Stimulated activated CD4-positive, alpha-beta T cell treated with anti-CD3 and anti-CD28 coated beads, TNF-alpha, amount 100 ng/mL, for 48 hours (primary cell): ENCODE data around the gene SOS2.

ENCODE experiments used
- DNase-seq, 3 donors: peaks; one replicate each; pipeline ENCODE4 v3.0.0-alpha.2; 2020; ENCODE audit warnings: low read depth in 3 of 3

Gene SOS2

GRCh38 chr14:50231475-50232275 is at the start of gene SOS2:
Gene SOS2 (minus strand): TSS chr14:50231578. CDS start chr14:50231283, 295 bp downstream.
- peak; percentile 48 to 70 (median 61) for DNase-seq

GRCh38 chr14:50272498-50272897 is 41.1 kb upstream of the SOS2 start:
- DNase-seq: no peak

GRCh38 chr14:50270932-50271331 is 39.6 kb upstream of the SOS2 start:
- no peak for DNase-seq

- no peak for DNase-seq
Observed at GRCh38 chr14:50265029-50265428, 33.7 kb upstream of the SOS2 start.

GRCh38 chr14:50263321-50263720 is 31.9 kb upstream of the SOS2 start:
- no peak for DNase-seq

GRCh38 chr14:50262865-50263264 is 31.5 kb upstream of the SOS2 start:
- DNase-seq: no peak

GRCh38 chr14:50260511-50260910 is 29.1 kb upstream of the SOS2 start:
- DNase-seq: no peak

GRCh38 chr14:50260072-50260471 is 28.7 kb upstream of the SOS2 start:
- DNase-seq: no peak

- DNase-seq: no peak
Observed at GRCh38 chr14:50257732-50258131, 26.4 kb upstream of the SOS2 start.

GRCh38 chr14:50254248-50254647 is 22.9 kb upstream of the SOS2 start:
- no peak for DNase-seq

GRCh38 chr14:50249136-50249775 is 17.9 kb upstream of the SOS2 start:
- no peak for DNase-seq

GRCh38 chr14:50247245-50247644 is 15.9 kb upstream of the SOS2 start:
- DNase-seq: no peak

- DNase-seq: no peak
Observed at GRCh38 chr14:50242566-50243310, 11.4 kb upstream of the SOS2 start.

GRCh38 chr14:50242096-50242495 is 10.7 kb upstream of the SOS2 start:
- DNase-seq: no peak

GRCh38 chr14:50237427-50237826 is 6.0 kb upstream of the SOS2 start:
- DNase-seq: no peak

- no peak for DNase-seq
Observed at GRCh38 chr14:50233951-50234250, 2.5 kb upstream of the SOS2 start.

- DNase-seq: peak in 1 of 3 donors; percentile 13
Observed at GRCh38 chr14:50233166-50233950, 2.0 kb upstream of the SOS2 start.

- DNase-seq: no peak
Observed at GRCh38 chr14:50232276-50232642, 881 bp upstream of the SOS2 start.

- peak in 1 of 3 donors; percentile 21 for DNase-seq
Observed at GRCh38 chr14:50230701-50231474, 490 bp downstream of the SOS2 start.

GRCh38 chr14:50230401-50230700 is 1.0 kb downstream of the SOS2 start:
- DNase-seq: no peak

- no peak for DNase-seq
Observed at GRCh38 chr14:50229681-50230080, 1.7 kb downstream of the SOS2 start.
